Coronary artery (tissue), 2 donors: ENCODE measurements around the gene ATOH7.

ENCODE experiments used
- DNase-seq: peaks from one replicate; pipeline ENCODE4 v3.0.0-alpha.2; 2017; ENCODE audit warnings: low spot score
- H3K27ac ChIP-seq, 2 donors: fragments of 200-600 bp; sonication (generic); one replicate each; pipeline ENCODE4 v1.5.1; 2016 to 2019
- H3K4me3 ChIP-seq: fragments of 200-600 bp; sonication (generic); 2 replicates; pipeline ENCODE4 v1.5.1; 2016; ENCODE audit warnings: mild to moderate bottlenecking, moderate library complexity
- TF ChIP-seq, protein P1 (sequence below): fragments of 200-600 bp; sonication (generic); IDR thresholded peaks from one replicate; pipeline ENCODE4 v1.5.1; 2019; ENCODE audit warnings: antibody characterized with exemption

The ATOH7 gene

DNA sequence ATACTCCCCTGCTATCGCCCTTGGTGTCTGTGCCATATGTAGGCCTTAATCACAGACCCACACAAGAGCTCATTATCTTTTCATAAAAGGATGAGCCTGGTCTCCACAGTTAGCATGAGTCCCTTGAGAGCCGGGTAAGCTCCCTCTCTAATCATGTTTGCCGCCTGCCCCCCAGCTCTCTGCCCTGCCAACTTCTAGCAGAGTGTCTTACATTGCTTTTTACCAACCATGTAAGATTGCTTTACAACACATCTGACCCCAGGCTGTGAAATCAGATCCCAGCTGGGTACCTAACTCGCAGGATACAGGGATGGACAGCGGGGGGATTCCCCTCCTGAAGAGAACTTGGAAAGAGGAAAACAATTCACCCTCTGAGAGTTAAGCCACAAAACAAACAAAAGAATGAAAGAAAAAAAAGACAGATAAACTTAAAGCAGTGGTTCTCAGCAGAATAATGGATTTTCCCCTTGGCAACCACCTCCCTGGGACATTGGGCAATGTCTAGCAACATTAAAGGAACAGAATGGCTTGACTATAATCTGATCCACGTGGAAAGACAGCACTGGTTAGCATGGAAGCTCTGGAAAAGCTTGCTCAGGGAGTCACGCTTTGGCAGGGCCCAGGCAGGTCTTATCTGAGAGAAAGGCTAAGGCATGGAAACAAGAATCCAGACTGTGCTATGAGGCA lies 39.4 kb upstream of the ATOH7 start:
- no peak overlapping the region for H3K27ac ChIP-seq
- DNase-seq = no peak
- TF ChIP-seq, protein P1, sequence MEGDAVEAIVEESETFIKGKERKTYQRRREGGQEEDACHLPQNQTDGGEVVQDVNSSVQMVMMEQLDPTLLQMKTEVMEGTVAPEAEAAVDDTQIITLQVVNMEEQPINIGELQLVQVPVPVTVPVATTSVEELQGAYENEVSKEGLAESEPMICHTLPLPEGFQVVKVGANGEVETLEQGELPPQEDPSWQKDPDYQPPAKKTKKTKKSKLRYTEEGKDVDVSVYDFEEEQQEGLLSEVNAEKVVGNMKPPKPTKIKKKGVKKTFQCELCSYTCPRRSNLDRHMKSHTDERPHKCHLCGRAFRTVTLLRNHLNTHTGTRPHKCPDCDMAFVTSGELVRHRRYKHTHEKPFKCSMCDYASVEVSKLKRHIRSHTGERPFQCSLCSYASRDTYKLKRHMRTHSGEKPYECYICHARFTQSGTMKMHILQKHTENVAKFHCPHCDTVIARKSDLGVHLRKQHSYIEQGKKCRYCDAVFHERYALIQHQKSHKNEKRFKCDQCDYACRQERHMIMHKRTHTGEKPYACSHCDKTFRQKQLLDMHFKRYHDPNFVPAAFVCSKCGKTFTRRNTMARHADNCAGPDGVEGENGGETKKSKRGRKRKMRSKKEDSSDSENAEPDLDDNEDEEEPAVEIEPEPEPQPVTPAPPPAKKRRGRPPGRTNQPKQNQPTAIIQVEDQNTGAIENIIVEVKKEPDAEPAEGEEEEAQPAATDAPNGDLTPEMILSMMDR = no peak

DNA sequence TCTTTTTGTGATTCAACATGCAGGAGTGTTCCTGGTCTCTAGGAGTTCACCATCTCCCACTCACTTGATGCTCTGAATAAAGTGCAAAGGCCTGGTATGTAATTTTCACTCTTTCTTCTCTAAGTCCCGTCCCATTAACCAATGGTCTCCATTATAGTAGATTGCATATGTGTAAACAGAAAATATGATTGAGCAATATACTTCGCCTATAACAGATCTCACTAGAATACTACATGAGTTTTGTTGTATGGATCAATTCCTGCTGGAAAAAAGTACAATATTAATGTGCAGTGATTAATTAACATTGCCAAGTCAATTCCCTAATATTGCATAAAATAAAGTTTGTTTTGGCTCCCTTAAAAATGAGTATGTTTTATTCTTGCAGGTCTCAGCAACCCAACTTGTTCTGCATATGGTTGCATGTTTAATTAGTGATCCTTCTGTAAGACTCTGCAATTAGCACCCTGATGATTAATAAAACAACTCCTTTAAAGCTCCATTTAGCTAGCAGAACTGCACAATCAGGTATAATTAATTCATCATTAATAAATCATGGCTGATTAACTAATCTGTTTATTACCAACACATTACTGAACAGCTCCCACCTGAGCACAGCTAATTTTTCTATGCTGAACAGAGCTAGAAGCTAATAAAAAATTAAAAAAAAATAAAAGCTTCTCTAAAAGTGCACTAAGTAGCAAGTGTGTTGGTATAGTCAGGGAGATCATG lies 37.8 kb upstream of the ATOH7 start:
- no peak for DNase-seq
- no peak overlapping the region for H3K4me3 ChIP-seq
- TF ChIP-seq, protein P1 = no peak
- no peak overlapping the region for H3K27ac ChIP-seq

More for the DNA sequence above, 39.4 kb upstream of the ATOH7 start:
- no peak overlapping the region for H3K4me3 ChIP-seq

DNA sequence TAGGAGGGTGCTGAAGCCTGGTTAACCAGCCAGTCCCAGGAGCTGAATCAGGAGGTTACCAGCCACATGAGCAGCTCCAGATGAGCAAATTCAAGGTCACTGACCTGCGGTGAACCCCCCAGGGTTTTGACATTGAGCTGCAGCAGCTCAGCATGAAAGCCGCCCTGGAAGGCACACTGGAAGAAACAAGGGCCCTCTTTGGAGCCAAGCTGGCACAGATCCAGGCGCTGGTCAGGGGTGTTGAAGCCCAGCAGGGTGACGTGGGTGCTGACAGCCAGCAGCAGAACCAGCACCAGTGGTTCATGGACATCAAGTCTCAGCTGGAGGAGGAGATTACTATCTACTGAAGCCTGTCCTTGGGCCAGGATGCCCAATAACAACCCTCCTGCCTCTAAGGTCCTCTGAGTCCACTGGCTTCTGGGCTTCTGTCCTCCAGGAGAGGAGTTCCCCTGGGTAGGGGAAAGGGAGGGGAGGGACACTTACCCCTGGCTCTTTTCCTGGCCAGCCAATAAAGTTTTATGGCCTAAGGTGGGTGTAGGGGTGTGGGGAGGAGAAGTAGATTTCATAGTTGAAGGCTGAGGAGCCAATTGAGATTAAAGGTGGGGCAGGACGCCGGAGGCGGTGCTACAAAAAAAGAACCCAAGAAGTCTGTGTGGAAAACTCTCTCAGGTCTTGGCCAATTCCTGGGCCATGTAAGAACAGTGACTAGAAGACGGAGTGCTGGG lies 29.4 kb upstream of the ATOH7 start:
- Histone ChIP-seq H3K4me3 (no peak overlapping the region), H3K27ac (no peak overlapping the region)
- TF ChIP-seq, protein P1 = no peak
- no peak for DNase-seq

DNA sequence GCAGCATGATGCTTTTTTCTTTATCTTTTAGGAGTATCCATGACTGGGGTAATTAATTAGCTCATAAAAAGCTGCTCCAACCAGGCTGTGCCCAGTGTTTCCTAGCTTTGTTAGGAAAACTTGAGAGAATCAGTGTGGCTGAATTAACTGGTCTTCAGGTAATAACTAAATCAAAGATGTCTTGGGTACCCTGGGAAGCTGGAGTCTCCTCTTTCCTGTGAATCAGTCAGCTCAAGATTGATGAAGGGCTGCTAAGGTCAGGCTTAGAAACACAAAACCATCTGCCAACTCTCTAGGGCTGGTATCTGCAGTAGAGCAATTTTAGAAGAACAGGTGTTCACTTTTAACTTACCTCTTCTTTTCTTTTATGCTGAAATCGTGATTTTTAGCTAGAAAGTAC lies 21.4 kb upstream of the ATOH7 start:
- no peak for DNase-seq
- Histone ChIP-seq H3K4me3 (no peak overlapping the region), H3K27ac (no peak overlapping the region)
- TF ChIP-seq, protein P1 = no peak

DNA sequence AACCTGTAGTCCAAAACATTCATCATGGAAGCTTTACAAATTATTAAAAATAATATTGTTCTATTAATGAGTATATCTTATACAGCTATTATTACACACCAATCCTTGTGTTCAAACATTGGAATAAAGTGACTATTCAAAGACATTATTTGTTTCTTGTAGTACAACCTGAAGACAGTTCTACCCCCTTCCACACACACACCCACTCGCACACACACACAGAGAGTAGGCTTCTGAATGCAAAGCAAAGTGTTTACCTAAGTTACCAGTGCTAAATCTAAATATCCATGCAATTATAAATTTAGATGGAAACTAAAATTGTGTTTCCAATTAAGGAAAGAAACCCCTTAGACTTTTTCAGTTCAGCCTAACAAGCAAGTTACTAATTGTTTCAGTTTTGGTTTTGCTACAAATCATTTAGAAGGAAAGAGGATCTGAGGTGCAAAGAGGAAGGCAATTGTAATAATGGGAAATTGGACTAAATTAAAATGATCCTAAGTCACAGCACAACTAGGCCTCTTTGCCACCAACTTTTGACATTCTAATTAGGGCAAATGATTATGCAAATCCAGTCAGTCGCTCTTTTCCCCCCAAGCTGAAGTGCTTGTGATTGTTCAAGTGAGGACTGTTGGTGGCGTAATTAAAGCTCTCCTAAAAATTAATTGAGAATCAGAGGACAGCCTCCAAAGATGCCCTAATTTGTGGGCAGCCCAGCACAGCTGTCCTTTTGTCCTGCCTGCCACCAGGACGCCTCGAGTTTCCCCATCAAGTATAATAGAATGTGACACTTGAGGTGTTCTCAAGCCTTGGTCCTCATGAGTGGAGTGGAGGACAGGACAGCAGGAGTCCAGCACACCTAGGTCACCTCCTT lies 19.9 kb upstream of the ATOH7 start:
- H3K27ac ChIP-seq = no peak overlapping the region
- H3K4me3 ChIP-seq = no peak overlapping the region
- TF ChIP-seq, protein P1 = no peak
- DNase-seq = no peak

DNA sequence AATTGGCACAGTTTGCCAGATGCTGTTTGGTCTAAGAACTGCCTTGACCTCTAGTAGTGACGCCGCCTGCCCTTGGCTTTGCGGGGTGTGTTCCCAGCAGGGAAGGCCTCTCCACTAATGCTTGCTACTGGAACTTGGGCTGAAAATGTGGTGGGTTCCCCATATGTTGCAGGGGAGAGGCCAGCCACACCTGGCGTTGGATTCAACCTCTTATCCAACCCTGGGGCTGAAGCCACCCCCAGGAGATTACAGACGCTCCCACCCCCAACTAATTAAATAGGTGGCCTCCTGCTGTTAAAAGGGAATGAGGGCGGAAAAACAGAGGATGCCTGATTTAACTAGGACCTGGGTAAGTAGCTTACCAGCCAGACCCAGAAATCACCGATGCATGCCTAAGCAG lies 19.2 kb upstream of the ATOH7 start:
- DNase-seq = no peak
- Histone ChIP-seq H3K27ac (no peak overlapping the region), H3K4me3 (no peak overlapping the region)
- TF ChIP-seq, protein P1 = no peak
